ENCODE results near the gene FDX2.

FDX2 gene

DNA sequence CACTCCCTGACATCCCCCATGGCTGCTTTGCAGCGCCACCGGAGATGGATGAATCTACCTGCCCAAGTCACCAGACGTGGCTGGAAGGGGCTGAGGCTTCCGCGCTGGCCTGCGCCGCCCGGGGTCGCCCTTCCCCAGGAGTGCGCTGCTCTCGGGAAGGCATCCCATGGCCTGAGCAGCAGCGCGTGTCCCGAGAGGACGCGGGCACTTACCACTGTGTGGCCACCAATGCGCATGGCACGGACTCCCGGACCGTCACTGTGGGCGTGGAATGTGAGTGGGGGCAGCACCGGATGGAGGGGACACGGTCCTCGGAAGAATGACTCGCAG is 21.5 kb downstream of the FDX2 start:
- DNase-seq (ENCODE audit: low spot score): no peak
- TF ChIP-seq, protein P1, sequence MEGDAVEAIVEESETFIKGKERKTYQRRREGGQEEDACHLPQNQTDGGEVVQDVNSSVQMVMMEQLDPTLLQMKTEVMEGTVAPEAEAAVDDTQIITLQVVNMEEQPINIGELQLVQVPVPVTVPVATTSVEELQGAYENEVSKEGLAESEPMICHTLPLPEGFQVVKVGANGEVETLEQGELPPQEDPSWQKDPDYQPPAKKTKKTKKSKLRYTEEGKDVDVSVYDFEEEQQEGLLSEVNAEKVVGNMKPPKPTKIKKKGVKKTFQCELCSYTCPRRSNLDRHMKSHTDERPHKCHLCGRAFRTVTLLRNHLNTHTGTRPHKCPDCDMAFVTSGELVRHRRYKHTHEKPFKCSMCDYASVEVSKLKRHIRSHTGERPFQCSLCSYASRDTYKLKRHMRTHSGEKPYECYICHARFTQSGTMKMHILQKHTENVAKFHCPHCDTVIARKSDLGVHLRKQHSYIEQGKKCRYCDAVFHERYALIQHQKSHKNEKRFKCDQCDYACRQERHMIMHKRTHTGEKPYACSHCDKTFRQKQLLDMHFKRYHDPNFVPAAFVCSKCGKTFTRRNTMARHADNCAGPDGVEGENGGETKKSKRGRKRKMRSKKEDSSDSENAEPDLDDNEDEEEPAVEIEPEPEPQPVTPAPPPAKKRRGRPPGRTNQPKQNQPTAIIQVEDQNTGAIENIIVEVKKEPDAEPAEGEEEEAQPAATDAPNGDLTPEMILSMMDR (IDR thresholded peaks at IDR 0.05; ENCODE audit: extremely low read depth, missing control alignments): peak; percentile 17

DNA sequence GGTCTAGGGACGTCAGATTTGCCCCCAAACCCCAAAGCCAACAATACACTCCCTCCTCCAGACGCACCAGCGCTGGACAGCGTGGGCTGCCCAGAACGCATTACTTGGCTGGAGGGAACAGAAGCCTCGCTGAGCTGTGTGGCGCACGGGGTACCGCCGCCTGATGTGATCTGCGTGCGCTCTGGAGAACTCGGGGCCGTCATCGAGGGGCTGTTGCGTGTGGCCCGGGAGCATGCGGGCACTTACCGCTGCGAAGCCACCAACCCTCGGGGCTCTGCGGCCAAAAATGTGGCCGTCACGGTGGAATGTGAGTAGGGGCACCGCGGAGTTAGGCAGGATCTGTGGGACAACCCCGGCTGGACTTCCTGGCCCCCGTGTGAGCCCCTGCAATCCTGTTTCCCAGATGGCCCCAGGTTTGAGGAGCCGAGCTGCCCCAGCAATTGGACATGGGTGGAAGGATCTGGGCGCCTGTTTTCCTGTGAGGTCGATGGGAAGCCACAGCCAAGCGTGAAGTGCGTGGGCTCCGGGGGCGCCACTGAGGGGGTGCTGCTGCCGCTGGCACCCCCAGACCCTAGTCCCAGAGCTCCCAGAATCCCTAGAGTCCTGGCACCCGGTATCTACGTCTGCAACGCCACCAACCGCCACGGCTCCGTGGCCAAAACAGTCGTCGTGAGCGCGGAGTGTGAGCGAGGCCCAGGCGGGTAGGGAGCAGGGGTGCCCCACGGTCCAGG is 22.0 kb downstream of the FDX2 start:
- TF ChIP-seq, protein P1 (IDR thresholded peaks at IDR 0.05; ENCODE audit: extremely low read depth, missing control alignments): no peak
- DNase-seq (ENCODE audit: low spot score): no peak

DNA sequence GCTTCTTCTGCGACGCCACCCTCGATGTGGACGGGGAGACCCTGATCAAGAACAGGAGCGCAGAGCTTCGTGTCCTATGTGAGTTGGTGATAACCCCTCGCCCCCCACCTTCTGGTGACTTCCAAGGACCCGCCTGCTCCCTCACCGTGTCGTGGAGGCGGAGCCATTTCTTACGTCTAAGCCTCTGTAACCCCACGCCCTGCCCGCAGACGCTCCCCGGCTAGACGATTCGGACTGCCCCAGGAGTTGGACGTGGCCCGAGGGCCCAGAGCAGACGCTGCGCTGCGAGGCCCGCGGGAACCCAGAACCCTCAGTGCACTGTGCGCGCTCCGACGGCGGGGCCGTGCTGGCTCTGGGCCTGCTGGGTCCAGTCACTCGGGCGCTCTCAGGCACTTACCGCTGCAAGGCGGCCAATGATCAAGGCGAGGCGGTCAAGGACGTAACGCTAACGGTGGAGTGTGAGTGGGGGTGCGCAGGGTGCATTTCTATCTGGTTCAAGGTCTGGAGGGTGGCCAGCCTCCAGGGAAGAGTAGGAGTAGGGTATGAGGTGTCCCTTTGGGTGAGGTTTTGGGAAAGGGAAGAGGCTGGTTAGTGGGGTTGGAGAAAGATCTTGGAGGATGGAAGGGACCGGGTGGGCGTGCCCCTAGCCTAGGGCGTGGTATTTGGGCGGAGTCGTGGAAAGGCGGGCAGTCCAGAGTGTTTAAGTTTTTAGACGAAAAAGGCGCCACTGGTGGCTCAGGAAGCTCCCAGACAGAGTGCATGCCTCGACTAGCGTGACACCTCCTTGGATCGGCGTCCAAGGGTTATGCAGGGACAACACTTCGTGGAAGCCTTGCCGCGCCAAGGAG is 22.8 kb downstream of the FDX2 start:
- DNase-seq (ENCODE audit: low spot score): no peak
- TF ChIP-seq, protein P1 (IDR thresholded peaks at IDR 0.05; ENCODE audit: extremely low read depth, missing control alignments): no peak

DNA sequence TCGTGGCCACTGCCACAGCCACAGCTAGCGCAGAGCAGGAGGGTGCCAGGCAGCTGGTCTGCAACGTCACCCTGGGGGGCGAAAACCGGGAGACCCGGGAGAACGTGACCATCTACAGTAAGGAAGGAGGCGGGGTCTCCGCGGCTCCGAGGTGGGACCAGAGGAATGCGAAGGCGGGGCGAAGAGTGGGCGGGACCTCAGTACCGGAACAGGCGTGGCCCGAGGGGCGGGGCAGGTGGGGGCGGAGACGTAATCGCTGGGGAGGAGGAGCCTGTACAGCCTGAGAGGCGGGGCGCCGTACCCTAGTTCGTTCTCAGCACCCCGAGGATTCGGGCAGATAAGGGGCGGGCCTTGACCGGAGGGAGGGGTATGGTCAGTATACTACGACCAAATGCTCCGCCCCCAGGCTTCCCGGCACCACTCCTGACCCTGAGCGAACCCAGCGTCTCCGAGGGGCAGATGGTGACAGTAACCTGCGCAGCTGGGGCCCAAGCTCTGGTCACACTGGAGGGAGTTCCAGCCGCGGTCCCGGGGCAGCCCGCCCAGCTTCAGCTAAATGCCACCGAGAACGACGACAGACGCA is 23.5 kb downstream of the FDX2 start:
- peak; percentile 93 for DNase-seq (ENCODE audit: low spot score)
- TF ChIP-seq, protein P1 (IDR thresholded peaks at IDR 0.05; ENCODE audit: extremely low read depth, missing control alignments): no peak

DNA sequence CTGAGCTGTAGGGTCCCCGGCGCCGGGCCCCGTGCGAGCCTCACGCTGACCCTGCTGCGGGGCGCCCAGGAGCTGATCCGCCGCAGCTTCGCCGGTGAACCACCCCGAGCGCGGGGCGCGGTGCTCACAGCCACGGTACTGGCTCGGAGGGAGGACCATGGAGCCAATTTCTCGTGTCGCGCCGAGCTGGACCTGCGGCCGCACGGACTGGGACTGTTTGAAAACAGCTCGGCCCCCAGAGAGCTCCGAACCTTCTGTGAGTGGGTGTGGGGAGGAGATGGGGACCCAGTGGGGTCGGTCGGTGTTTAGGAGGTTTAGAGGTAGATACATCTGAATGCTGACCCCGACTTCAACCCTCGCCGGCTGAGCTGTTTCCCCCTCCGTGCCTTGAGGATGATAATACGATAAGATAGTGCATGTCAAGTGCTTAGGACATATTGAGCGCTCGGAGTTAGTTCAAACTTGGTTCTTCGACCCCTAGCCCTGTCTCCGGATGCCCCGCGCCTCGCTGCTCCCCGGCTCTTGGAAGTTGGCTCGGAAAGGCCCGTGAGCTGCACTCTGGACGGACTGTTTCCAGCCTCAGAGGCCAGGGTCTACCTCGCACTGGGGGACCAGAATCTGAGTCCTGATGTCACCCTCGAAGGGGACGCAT is 24.1 kb downstream of the FDX2 start:
- TF ChIP-seq, protein P1 (IDR thresholded peaks at IDR 0.05; ENCODE audit: extremely low read depth, missing control alignments): no peak
- no peak for DNase-seq (ENCODE audit: low spot score)

DNA sequence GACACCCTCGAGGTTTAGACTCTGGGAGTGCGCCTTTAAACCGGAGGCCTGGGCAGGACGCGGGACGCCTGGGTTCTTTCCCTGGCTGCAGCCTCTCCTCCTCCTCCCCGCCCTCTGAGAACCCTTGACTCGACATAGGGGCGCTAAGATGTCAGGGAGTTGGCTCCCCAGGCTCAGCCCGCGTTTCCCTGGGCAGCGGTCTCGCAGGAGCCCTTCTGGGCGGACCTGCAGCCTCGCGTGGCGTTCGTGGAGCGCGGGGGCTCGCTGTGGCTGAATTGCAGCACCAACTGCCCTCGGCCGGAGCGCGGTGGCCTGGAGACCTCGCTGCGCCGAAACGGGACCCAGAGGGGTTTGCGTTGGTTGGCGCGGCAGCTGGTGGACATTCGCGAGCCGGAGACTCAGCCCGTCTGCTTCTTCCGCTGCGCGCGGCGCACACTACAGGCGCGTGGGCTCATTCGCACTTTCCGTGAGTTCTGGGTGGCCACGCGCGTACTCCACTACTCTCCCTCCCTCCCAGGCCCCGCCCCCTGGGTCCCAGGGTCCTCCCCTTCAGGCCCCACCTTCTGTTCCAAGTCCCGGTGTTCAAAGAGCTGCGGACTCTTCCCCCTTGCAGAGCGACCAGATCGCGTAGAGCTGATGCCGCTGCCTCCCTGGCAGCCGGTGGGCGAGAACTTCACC is 24.8 kb downstream of the FDX2 start:
- DNase-seq (ENCODE audit: low spot score): peak; percentile 73
- TF ChIP-seq, protein P1 (IDR thresholded peaks at IDR 0.05; ENCODE audit: extremely low read depth, missing control alignments): no peak

All from GM20000 (cell line).